Glutamatergic neuron (in vitro differentiated cells): ENCODE results near the gene KCNIP1. TPM values are rescaled to one million over a fixed set of nuclear protein-coding genes. Genes with fewer than 3 reads are reported as not detected.
A peak's percentile ranks its signal among the peaks of the same experiment; 100 is the strongest.

Experiments
- DNase-seq: peaks from one replicate; pipeline ENCODE4 v3.0.0; 2022
- H3K27ac Mint-ChIP-seq: one replicate; pipeline ENCODE4 v1.8.0; 2020; ENCODE audit warnings: mild to moderate bottlenecking, mixed read lengths, inconsistent platforms; ENCODE audit not compliant: unreplicated experiment
- H3K27me3 Mint-ChIP-seq: one replicate; pipeline ENCODE4 v1.8.0; 2020; ENCODE audit warnings: mild to moderate bottlenecking, moderate library complexity, mixed read lengths, inconsistent platforms; ENCODE audit not compliant: unreplicated experiment
- H3K36me3 Mint-ChIP-seq: one replicate; pipeline ENCODE4 v1.8.0; 2020; ENCODE audit warnings: mild to moderate bottlenecking, mixed read lengths, inconsistent platforms; ENCODE audit not compliant: unreplicated experiment
- H3K4me1 Mint-ChIP-seq: one replicate; pipeline ENCODE4 v1.8.0; 2020; ENCODE audit warnings: mild to moderate bottlenecking, low read depth, mixed read lengths, inconsistent platforms; ENCODE audit not compliant: unreplicated experiment
- H3K4me3 Mint-ChIP-seq: one replicate; pipeline ENCODE4 v1.8.0; 2020; ENCODE audit warnings: mild to moderate bottlenecking, mixed read lengths, inconsistent platforms; ENCODE audit not compliant: unreplicated experiment
- H3K9me3 Mint-ChIP-seq: one replicate; pipeline ENCODE4 v1.8.0; 2020; ENCODE audit warnings: mild to moderate bottlenecking, moderate library complexity, mixed read lengths, inconsistent platforms; ENCODE audit not compliant: unreplicated experiment
- total RNA-seq: library from RNA; stranded (reverse); fragmentation: NEBNext Ultra II Directional; extraction: Animal tissue kit (Norgen Biotek cat#: 25700); gene quantifications from one replicate; pipeline ENCODE4 v1.2.1, GENCODE V29; 2021; ENCODE audit not compliant: unreplicated experiment
- TF ChIP-seq, protein P1 (sequence below): fragments of 200-600 bp; sonication (generic); IDR thresholded peaks from one replicate; pipeline ENCODE4 v1.5.0; 2021; ENCODE audit not compliant: partially characterized antibody, unreplicated experiment

The KCNIP1 gene
- total RNA-seq, 1 donor from 2014 or later: 0.47 TPM

DNA sequence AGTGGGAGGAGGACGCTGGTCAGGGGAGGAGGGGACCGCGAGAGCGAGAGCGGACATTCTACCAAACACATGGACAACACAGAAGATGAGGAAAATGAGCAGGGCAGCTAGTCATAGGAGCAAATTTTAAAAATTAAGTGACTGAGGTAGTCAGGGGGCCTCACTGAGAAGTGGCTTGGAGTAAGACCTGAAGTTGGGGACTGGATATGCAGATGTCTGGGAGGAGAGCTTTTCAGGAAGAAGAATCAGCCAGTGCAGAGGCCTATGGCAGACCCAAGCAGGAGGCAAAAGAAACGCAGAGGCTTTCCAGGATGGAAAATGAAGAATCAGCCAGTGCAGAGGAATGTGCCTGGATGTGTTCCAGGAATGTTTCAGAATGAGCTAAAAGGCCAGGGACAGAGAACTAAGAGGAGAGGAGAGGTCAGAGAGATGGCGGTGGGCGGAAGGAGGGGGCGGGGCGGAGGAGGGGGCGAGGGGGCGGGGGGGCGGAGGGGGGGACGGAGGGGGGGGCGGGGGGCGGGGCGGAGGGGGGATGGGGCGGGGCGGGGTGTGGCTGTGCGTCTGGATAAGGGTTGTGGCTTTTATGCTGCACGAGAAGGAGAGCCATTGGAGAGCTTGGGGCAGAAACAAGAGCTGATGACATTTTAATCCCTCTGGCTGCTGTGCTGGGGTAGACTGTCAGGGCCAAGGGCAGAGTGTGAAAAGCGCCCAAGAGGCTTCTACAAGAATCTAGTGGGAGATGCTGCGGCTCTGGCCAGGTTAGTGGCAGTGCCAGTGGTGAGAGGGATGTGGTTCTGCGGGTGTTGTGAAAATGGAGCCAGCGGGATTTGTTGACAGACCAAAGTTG, 129.6 kb downstream of the KCNIP1 start:
- peak overlapping the region; percentile 82 for H3K4me3 Mint-ChIP-seq
- H3K9me3 Mint-ChIP-seq: peaks cover 15% of the 10 kb centered on the region
- DNase-seq: no peak

DNA sequence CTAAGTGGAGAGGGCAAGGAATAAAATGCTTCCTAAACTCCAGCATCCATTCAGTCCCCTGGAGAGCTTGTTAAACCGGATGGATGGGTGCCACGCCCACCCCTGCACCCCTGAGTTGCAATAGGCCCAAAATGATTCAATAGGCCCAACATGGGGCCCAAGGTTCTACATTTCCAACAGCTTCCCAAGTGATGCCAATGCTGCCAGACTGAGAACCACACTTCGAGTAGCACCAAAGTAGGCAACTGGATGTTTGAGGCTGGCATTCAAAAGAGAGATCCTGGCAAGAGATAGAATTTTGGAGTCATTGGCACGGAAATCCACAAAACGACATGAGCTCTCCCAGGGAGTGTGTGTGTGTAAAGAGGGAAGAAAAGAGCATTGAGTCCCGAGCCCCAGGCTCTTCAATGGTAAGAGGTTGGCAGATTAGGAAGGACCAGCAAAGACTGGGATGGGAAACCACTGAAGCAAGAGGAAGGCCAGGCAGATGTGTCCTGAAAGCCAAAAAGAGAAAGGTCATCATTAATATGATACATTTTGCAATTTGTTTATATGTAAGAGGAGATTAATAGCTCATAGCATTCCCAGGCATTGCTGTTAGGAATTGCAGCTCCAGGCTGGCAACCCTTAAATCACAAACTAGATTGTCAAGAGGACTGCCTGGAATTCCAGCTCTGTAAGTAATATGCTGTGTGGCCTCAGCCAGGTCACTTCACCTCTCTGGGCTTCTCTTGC, 130.6 kb downstream of the KCNIP1 start:
- no peak overlapping the region for H3K27ac Mint-ChIP-seq
- TF ChIP-seq, protein P1, sequence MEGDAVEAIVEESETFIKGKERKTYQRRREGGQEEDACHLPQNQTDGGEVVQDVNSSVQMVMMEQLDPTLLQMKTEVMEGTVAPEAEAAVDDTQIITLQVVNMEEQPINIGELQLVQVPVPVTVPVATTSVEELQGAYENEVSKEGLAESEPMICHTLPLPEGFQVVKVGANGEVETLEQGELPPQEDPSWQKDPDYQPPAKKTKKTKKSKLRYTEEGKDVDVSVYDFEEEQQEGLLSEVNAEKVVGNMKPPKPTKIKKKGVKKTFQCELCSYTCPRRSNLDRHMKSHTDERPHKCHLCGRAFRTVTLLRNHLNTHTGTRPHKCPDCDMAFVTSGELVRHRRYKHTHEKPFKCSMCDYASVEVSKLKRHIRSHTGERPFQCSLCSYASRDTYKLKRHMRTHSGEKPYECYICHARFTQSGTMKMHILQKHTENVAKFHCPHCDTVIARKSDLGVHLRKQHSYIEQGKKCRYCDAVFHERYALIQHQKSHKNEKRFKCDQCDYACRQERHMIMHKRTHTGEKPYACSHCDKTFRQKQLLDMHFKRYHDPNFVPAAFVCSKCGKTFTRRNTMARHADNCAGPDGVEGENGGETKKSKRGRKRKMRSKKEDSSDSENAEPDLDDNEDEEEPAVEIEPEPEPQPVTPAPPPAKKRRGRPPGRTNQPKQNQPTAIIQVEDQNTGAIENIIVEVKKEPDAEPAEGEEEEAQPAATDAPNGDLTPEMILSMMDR: no peak
- peaks cover 10% of the 10 kb centered on the region for H3K27me3 Mint-ChIP-seq
- H3K4me3 Mint-ChIP-seq: peak overlapping the region; percentile 47
- H3K4me1 Mint-ChIP-seq: peaks cover 25% of the 10 kb centered on the region
- H3K9me3 Mint-ChIP-seq: peaks cover 11% of the 10 kb centered on the region
- no peak for DNase-seq
- no peaks in the 10 kb centered on the region for H3K36me3 Mint-ChIP-seq

More for the DNA sequence above, 129.6 kb downstream of the KCNIP1 start:
- no peaks in the 10 kb centered on the region for H3K36me3 Mint-ChIP-seq
- TF ChIP-seq, protein P1: peak; percentile 22
- H3K27ac Mint-ChIP-seq: peak overlapping the region; percentile 34
- H3K4me1 Mint-ChIP-seq: peaks cover 26% of the 10 kb centered on the region
- peaks cover 17% of the 10 kb centered on the region for H3K27me3 Mint-ChIP-seq

DNA sequence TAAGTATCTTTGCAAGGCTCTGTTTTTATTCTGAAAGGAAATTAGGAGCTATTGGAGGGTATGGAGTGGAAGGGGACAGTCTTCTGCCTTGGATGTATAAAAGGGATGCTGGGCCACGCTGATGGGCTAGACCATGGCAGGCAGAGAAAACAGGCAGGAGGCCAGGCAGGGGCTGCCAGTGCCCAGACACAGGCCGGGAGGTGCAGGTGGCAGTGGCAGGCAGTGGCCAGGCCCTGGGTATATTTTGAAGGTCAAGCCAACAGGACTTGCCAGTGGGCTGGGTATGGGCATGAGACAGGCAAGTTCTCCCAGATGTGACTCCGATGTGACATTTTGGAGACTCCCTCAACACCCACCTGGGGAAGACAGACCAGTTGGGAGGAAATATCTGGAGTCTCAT, 131.9 kb downstream of the KCNIP1 start:
- Mint-ChIP-seq H3K27ac (no peak overlapping the region), H3K9me3 (peaks cover 9% of the 10 kb centered on the region), H3K36me3 (no peaks in the 10 kb centered on the region), H3K4me1 (peaks cover 14% of the 10 kb centered on the region), H3K27me3 (peaks cover 6% of the 10 kb centered on the region), H3K4me3 (no peak overlapping the region)
- no peak for DNase-seq
- TF ChIP-seq, protein P1: no peak

DNA sequence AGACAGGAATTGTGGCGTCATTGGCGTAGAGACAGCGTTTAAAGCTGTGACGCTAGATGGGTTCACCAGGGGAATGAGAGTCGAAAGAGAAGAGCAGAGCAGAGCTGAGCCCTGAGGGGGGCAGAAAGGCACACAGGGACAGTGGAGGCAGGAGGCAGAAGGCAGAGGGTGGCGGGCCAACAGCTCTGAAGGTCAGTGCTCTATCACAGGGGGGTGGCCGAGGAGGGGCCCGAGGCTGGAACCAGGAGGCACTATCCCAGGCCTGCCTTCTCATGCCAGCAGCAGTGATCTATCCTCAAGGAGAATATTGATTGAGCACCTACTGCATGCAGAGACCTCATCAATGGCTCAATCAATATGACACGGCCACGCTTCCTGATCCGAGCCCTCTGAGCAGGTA, 132.4 kb downstream of the KCNIP1 start:
- Mint-ChIP-seq H3K27me3 (peaks cover 6% of the 10 kb centered on the region), H3K9me3 (peaks cover 8% of the 10 kb centered on the region), H3K27ac (no peak overlapping the region), H3K4me1 (peaks cover 14% of the 10 kb centered on the region), H3K36me3 (no peaks in the 10 kb centered on the region), H3K4me3 (no peak overlapping the region)
- DNase-seq: no peak
- TF ChIP-seq, protein P1: no peak
